ENCODE data around the gene VAT1. TPM values are rescaled to one million over a fixed set of nuclear protein-coding genes. Genes with fewer than 3 reads are reported as not detected.

VAT1 gene
- total and polyA plus RNA-seq, 2 of the 13 experiments (the other 11 are each of a cell fraction or from before 2014, with no cell fraction given) = 143 to 205 TPM

GRCh38 chr17:43020789-43021740, 1.1 kb downstream of the VAT1 start (continued):
- TF ChIP-seq ZNF775 (CRISPR knock-in tag; IDR thresholded peaks at IDR 0.05; ENCODE audit: borderline replicate concordance) = 0 out of 2 replicates have a peak, but pooled peaks have one; percentile 2
- TF ChIP-seq PHB2 (IDR thresholded peaks at IDR 0.05; ENCODE audit: partially characterized antibody) = no peak
- TF ChIP-seq ZNF432 (CRISPR knock-in tag; IDR thresholded peaks at IDR 0.05; ENCODE audit: borderline replicate concordance) = no peak
- peak; percentile 99 for TF ChIP-seq PATZ1 (CRISPR knock-in tag; IDR thresholded peaks at IDR 0.05)
- peak; percentile 68 for TF ChIP-seq THRA (CRISPR knock-in tag; IDR thresholded peaks at IDR 0.05; ENCODE audit: borderline replicate concordance)
- no peak for TF ChIP-seq SOX13 (IDR thresholded peaks at IDR 0.05)
- TF ChIP-seq SOX13 (CRISPR knock-in tag; conservative IDR thresholded peaks at IDR 0.05 in 1 of 2, IDR thresholded peaks at IDR 0.05 in 1 of 2) = peak in 1 of 2 experiments; percentile 41; a peak in 1 of 4 replicates
- TF ChIP-seq ZBTB46 (CRISPR knock-in tag; IDR thresholded peaks at IDR 0.05; ENCODE audit: borderline replicate concordance) = no peak
- TF ChIP-seq MEF2D (CRISPR knock-in tag; IDR thresholded peaks at IDR 0.05) = no peak
- no peak for TF ChIP-seq ZBTB2 (CRISPR knock-in tag; IDR thresholded peaks at IDR 0.05; ENCODE audit: low read depth)
- TF ChIP-seq SALL2 (CRISPR knock-in tag; IDR thresholded peaks at IDR 0.05) = 0 out of 2 replicates have a peak, but pooled peaks have one; percentile 26
- peak; percentile 64; the same call in 1 of the 2 replicates for TF ChIP-seq DMAP1 (CRISPR knock-in tag; IDR thresholded peaks at IDR 0.05)
- TF ChIP-seq MIER3 (CRISPR knock-in tag; IDR thresholded peaks at IDR 0.05; ENCODE audit: borderline replicate concordance) = no peak
- no peak for TF ChIP-seq ZNF512B (CRISPR knock-in tag; IDR thresholded peaks at IDR 0.05; ENCODE audit: borderline replicate concordance)
- TF ChIP-seq KDM5B (CRISPR knock-in tag; IDR thresholded peaks at IDR 0.05; ENCODE audit: borderline replicate concordance) = peak; percentile 37; the same call in 1 of the 2 replicates
